Fibroblast of skin of back (primary cell): ENCODE data around the gene SOAT2.
A peak's percentile ranks its signal among the peaks of the same experiment; 100 is the strongest.
"Not testable (repeated sequence)": the region's sequence is repeated elsewhere in the genome, so short reads cannot be mapped to it uniquely, and the experiment has no call there.

Experiments
- DNase-seq: peaks from one replicate; pipeline ENCODE4 v3.0.0-alpha.2; 2013

Gene SOAT2

DNA sequence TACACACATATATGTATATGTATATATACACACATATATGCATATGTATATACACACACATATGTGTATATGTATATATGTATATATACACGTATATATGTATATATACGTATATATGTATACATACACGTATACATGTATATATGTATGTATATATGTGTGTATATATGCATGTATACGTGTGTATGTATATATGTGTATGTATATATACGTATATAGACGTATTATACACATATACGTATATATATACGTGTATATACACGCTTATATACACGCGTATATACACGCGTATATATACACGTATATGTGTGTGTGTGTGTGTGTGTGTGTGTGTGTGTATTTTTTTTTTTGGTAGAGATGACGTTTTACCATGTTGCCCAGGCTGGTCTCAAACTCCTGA, 44.4 kb downstream of the SOAT2 start:
- no peak for DNase-seq

DNA sequence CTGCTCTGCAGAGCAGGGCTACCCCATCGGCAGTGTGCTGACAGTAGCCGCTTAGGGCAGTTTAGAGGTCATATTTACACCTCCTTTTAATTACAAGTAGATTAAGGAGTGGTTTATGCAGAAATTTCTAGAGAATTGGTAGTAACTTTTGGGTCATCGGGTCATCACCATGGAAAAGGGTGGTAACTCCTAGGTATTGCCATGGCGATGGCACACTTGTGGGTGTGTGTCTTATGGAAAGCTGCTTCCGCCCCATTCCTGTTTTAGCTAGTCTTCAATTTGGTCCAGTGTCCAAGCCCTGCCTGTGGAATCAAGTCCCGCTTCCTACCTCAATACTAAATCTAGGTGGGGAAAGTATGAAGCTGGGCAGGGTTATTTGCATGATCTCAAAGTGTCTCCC, 47.8 kb downstream of the SOAT2 start:
- DNase-seq = no peak

DNA sequence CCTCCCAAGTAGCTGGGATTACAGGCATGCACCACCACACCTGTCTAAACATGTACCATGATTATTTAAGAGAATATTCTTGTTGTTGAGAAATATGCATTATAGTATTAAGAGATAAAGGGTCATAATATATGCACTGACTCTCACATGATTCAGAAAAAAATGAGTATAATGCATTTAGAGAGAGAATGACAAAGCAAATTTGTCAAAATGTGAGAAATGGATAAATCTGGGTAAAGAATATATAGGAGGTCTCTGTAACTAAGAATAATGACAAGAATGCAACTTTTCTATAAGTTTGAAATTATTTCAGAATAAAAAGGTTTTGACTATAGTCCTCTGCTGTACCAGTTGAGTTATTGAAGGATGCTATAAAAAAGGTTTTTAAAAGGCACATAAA, 49.1 kb downstream of the SOAT2 start:
- no peak for DNase-seq

DNA sequence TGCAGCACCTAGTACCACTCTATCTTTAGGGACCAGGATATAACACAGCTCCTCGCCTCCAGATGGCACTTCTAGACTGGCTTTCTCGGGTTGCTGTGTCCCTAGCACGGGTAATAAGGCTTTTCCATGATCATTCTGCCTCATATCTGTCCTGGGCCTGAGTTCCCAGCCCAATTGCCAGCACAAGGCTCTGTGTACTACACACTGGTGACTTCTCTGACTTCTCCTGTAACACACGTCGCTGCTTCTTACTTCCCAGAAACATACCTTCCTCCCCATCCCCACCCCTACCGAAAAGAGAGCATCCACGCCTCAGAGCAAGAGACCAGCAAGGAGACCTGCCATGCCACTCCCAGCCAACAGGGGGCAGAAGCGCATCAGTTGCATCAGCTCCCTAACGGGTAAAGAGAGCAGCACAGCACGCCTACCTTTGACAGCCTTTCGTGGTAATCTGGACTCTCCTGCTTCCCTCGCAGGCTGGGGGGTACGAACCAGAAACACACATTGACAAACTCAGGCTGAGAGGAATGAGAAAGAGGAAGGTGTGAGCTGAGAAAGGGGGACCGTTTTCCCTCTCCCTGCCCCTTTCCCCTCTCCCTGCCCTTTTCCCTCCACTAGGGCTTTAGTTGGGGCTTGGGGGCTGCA, 56.0 kb downstream of the SOAT2 start:
- DNase-seq = peak; percentile 80

DNA sequence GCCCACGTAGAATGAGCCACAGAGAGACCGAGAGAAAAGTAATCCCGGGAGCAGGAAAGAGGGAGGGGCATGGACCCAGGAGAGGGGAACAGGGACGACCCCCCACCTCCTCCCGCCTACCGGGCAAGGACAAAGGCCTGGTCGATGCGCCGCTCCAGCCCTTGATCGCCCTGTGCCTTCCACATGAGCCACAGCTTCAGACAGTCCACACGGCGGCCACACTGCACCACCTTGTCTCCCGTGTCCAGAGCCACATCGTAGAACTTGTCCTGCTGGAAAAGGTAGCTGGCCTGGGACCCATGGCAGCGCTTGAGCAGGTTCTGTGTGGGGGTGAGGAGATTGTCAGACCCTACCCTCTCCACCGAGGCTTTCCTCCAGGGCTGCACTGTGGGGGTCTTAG, 56.7 kb downstream of the SOAT2 start:
- no peak for DNase-seq

DNA sequence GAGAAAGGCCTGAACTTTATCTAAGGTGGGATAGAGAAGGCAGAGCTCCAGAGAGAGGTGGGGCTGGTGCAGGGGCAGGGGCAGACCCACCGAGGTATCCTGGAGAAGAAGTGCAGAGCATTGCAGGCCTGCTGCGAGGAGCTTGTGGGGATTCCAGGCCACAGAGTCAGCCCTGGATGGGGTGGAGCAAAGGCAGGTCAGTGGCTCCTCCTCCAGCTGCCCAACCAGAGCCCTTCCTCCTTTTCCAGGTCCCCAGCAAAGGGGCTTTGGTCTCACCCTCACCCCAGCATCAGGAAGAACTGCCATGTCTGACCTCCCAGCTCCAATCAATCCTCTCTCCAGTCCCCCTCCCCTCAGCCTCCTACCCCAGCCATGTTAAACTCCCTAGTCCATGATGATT, 57.4 kb downstream of the SOAT2 start:
- DNase-seq = no peak

DNA sequence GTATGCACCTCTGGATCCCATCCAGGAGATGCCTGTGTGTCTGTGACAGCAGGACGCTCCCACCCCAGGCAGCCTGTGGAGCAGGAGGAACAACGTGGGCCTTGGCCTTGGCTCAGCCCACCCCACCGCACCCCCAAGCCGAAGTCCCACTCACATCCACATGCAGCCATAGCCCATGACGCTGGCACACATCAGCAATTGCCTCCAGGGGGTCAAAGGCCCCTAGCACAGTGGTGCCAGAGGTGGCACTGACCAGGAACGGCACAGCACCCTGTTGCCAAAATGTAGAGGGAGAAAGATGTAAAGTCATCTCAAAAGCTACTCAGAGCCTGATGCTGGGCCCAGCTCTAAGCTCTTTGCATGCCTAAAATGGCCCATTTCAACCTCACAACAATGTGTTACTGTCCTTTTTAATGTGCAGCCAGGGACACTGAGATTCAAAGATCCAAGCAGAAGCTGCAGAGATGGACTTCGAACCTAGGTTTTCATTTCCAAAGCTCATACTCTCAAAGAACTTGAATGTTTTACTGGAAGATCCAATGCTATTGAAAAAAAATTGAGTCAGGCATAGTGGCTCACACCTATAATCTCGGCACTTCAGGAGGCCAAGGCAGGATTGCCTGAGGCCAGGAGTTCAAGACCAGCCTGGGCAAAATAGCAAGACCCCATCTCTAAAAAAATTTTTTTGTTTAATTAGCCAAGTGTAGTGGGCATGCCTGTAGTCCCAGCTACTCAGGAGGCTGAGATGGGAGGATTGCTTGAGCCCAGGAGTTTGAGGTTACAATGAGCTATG, 58.0 kb downstream of the SOAT2 start:
- DNase-seq = no peak

DNA sequence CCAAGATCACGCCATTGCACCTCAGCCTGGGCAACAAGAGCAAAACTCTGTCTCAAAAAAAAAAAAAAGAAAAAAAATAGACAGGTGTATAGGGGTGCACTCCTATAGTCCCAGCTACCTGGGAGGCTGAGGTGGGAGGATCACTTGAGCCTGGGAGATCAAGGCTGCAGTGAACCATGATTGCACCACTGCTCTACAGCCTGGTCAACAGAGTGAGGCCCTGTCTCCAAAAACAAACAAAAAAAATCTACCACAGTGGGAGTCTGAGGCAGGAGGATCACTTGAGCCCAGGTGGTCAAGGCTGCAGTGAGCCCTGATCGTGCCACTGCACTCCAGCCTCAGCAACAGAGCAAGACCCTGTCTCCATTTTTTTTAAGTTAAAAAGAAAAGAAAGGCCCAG, 59.7 kb downstream of the SOAT2 start:
- not testable (repeated sequence) for DNase-seq

DNA sequence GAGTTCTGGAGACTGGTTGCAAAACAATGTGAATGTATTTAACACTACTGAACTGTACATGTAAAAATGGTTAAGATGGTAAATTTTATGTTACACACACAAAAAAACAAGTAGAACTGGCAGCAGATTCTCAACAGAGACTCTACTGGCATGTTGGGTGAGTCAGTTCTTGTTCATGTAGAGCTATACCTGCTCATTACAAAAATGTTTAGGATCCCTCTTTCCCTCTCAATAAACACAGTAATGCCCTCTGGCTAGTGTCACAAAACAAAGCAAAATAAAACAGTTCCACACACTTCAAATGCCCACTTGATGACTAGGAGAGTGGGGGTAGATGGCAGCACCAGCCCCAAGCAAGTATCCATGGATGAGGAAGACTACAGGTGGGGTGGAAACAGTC, 63.6 kb downstream of the SOAT2 start:
- DNase-seq = no peak

DNA sequence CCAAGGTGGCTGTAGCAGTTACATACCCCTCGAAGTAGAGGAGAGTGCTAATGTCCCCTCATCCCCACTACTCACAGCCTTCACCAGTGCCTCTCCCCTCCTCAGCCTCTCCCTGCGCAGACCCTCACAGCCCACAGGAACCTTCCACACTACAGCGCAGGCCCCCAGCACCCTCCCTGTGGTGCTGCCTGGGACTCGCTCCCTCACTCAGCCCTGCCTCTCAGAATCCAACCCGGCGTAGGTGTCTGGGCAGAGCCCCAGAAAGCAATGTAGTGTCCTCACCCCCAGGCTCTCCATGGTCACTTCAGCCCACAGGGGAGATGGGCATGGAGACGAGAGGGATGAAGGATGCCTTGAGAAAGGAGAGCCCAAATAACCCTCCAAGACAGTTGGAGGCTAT, 66.4 kb downstream of the SOAT2 start:
- no peak for DNase-seq

DNA sequence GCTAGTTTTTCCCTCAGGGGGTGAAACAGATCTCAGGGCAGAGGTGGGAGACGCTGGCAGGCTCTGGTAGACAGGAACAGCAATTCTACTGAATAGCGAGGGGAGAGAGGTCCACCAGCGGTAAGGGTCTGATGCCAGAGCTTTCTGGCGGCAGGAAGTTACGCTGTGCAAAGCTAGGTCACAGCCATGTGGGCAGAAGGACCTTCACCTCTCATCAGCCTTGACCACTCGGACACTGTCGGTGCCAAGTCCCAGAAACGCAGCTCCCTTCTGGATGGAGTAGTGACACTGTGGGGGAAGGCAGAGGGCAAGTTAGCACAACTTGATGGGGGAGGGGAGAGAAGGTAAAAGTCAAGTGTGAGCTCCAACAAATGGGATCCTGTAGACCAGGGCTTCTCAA, 66.9 kb downstream of the SOAT2 start:
- DNase-seq = no peak

DNA sequence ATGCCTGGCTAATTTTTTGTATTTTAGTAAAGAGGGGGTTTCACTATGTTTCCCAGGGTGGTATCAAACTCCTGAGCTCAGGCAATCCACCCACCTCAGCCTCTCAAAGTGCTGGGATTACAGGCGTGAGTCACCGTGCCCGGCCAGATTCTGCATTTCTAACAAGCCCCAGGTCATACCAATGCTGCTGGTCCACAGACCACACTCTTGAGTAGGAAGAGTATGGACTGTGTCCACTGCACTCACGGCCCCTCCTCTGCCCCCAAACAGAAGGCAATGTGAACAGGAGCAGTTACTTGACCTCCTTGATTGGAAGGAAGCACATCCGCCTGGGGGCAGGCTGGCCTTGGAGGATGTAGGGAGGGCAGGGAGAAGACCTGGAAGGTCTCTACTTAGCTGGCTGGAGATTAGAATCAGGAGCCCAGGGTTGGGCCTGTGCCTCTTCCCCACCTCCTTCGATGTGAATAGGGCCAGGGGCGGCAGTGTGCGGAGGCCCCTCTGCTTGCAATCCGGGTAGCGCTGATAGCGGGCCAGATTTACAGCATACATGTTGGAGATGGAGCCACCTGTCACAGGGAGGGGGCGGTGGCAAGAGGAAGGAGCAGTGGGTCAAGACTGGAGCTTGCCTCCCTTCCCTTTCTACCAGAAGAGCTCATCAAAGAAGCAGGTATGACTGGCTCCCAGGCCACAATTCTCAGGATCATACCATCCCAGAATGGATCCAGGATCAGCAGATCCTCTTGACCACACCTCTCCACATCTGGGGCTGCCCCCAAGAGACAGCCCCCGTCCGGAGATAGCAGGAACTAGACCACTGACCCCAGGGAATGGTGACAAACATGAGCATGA, 67.8 kb downstream of the SOAT2 start:
- no peak for DNase-seq

DNA sequence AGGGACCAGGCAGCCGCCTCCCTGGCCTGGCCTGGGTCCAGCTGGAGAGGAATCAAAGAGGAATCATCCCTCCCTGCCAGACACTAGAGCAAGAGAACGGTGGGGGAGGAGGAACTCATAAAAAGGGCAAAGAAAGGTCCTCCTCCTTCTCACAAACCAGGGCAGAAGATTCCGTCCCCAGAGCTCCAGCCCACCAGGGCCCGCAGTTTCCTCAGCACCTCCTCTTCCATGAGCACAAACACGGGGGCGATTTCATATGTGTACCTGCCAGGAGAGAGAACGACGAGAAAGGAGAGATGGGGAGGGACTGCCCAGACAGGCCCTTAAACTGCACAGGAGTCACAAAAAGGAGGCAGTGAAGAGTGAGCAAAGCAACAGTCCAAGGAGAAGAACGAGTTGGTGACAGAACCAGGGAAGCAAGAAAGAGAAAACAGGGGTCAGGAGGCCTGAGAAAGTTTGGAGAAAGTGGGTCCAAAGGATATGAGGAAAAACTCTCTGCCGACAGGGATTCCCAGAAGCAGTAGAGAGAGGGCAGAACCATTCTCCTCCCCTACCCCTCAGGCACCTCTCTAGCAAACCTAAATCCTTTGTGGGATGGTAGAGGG, 68.5 kb downstream of the SOAT2 start:
- peak; percentile 28 for DNase-seq

DNA sequence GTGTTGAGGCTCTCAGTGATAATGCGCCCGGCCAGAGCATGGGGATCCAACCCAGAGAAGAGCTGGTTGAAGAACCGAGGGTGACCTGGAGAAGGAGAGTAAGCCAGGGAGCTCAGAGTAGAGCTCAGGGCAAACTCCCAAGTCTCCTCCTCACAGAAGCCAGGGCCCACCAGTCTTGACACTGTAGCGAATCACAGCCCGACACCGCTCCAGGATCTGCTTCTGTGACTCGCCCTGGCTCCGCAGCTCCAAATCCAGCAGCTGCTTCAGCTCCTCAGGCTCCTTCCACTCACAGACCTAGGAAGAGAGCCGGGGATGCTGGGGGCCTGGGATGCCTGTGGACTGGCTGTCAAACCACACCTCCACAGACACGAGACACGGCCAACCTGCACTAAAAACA, 69.1 kb downstream of the SOAT2 start:
- DNase-seq = peak; percentile 56

DNA sequence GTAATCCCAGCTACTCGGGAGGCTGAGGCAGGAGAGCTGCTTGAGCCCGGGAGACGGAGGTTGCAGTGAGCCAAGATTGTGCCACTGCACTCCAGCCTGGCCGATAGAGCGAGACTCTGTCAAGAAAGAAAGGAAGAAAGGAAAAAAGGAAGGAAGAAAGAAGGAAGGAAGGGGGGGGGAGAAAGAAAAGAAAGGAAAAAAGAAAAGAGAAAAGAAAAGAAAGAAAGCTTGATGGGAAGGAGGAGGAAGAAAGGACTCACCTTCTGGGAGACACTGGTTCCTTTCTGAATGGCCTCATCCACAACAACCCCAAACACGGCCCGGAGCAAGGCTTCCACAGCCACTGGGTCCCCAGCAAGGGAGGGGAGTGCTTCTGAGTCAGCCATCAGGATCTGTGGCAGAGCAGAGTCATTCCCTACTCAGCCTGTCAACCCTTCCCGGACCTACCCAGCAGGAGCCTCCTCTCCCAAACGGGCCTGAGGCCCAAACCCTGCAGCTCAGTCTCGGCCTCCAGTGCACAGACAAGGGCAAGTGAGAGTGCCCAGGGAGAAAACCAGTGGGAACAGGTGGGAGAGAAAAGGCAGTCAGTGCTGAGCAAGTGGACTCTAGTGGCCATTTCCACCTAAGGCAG, 69.9 kb downstream of the SOAT2 start:
- DNase-seq = peak; percentile 52
